GM12878 (cell line): ENCODE results near the gene DUOXA1.

ENCODE experiments used
- CTCF ChIP-seq, 3 experiments: IDR thresholded peaks in 2 of 3; conservative IDR thresholded peaks in 1 of 3; 2 replicates each; pipeline ENCODE4 v1.5.1; 2011; ENCODE audit warnings: low read depth in 3 of 3, low read length in 3 of 3, mild to moderate bottlenecking in 3 of 3, control low read depth in 2 of 3, moderate library complexity in 2 of 3, inconsistent platforms in 1 of 3, mixed read lengths in 1 of 3; ENCODE audit not compliant: control insufficient read depth in 2 of 3, insufficient read depth in 1 of 3; ENCODE audit errors: extremely low read depth in 1 of 3
- ELK1 ChIP-seq: IDR thresholded peaks from 2 replicates; pipeline ENCODE4 v1.6.1; 2012; ENCODE audit warnings: low read depth, low read length, improper control_type of control experiment
- POLR2A ChIP-seq: IDR thresholded peaks from 2 replicates; pipeline ENCODE4 v1.6.1; 2011; ENCODE audit warnings: low read depth, mild to moderate bottlenecking, low read length

GRCh38 chr15:45134682-45135604 is 5.3 kb upstream of the DUOXA1 start:
- TF ChIP-seq POLR2A (no peak), ELK1 (no peak), CTCF (IDR thresholded peaks at IDR 0.05 in 2 of 3, conservative IDR thresholded peaks at IDR 0.05 in 1 of 3; ENCODE audit: control insufficient read depth in 2 of 3, extremely low read depth in 1 of 3, insufficient read depth in 1 of 3, low read depth in 3 of 3, low read length in 3 of 3) (peak in 1 of 3 experiments; percentile 21; a peak in 2 of 6 replicates)
